Measurements from ENCODE around the gene THPO.

The THPO gene

DNA sequence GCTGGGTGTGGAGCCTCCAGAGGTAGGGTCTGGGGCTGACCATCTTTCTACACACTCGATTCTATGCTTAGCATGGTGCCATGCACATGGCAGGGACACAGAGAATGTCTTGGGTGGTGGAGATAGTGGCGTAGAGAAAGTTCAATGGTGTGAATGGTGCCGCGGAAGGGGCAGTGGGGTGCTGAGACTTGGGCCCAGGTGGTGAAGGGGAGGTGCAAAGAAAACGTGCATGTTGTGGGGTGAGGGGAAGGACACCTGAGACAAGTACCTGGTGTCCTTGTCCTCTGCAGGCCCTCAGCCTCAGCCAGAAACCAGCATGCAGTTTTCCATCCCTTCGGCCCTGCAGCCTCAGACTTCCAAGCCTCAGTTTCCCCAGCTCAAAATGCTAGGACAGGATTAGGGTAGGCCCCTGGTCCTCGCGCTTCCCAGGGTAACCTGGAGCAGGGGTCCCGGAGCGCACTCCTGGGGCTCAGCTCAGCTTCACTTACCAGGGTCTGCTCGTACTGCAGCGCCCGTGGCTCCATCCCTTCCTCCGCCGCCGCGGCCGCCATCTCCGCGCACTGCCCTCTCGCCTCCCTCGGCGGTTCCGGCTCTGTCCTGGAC is 17.0 kb downstream of the THPO start:
- TF ChIP-seq, protein P1, sequence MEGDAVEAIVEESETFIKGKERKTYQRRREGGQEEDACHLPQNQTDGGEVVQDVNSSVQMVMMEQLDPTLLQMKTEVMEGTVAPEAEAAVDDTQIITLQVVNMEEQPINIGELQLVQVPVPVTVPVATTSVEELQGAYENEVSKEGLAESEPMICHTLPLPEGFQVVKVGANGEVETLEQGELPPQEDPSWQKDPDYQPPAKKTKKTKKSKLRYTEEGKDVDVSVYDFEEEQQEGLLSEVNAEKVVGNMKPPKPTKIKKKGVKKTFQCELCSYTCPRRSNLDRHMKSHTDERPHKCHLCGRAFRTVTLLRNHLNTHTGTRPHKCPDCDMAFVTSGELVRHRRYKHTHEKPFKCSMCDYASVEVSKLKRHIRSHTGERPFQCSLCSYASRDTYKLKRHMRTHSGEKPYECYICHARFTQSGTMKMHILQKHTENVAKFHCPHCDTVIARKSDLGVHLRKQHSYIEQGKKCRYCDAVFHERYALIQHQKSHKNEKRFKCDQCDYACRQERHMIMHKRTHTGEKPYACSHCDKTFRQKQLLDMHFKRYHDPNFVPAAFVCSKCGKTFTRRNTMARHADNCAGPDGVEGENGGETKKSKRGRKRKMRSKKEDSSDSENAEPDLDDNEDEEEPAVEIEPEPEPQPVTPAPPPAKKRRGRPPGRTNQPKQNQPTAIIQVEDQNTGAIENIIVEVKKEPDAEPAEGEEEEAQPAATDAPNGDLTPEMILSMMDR (IDR thresholded peaks at IDR 0.05; ENCODE audit: borderline replicate concordance, control extremely low read depth, extremely low read depth, insufficient read depth, missing control alignments) = no peak
- DNase-seq (ENCODE audit: low spot score) = no peak
- in situ Hi-C loops (cut with MboI; ENCODE audit: low sequenced_read_pairs, unreplicated experiment) = no loop called here

DNA sequence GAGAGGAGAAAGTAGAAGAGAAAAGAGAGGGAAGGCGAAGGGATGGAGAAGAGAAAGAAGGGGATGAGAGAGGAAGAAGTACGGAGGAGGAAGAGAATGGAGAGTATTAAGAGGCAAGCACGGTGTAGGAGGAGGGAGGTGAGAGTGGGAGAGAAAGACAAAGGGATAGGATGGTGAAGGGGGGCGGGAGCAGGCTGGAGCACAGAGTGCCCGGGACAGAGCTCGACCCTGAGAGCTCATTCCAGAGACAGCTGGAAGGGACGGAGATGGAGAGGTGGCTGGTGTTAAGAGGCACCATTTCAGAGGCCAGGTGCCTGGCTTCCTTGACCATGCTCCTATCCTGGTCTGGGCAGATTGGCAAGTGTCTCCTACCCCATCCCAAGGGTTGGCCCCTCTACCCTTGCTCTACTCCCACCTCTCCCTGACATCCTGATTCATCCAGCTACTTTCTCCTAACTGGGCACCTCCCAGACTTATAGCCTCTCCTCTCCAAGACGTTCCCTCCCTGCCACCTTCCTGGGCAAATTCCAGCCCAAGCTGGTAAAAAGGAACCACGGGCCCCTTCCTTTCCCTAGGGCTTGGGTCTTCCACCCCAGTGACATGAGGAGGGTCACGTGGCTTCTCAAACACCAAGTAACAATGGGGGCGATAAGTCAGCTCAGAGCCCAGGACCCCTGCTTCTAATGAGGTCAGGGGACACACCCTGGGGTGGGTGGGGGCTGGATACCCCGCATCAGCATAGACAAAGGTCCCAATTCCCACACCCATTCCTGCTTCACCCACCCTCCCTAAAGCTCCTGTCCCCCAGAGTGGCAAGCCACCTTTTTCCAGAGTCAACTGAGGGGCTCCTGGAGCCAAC is 17.7 kb downstream of the THPO start:
- TF ChIP-seq, protein P1 (IDR thresholded peaks at IDR 0.05; ENCODE audit: borderline replicate concordance, control extremely low read depth, extremely low read depth, insufficient read depth, missing control alignments) = no peak
- in situ Hi-C loops (cut with MboI; ENCODE audit: low sequenced_read_pairs, unreplicated experiment) = no loop called here
- DNase-seq (ENCODE audit: low spot score) = no peak

DNA sequence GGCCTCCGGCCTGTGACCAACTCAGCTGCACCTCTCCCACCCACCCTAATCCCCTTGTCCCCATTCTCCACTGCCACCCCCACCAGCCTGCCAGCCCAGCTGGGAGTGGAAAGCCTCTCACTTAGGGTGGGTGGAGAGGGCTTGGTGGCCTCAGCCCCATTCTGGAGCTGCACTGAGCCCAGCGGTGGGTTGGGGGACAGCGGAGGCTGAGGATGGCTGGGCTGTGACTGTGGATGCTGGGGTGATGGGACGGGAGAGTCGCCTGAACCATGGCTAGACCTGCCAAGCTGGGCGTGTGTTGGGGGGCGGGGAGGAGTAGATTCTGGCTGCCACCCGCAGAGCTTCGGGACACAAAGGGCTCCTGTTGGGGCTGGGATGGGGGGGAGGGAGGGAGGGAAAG is 18.4 kb downstream of the THPO start:
- no peak for DNase-seq (ENCODE audit: low spot score)
- in situ Hi-C loops (cut with MboI; ENCODE audit: low sequenced_read_pairs, unreplicated experiment) = no loop called here
- TF ChIP-seq, protein P1 (IDR thresholded peaks at IDR 0.05; ENCODE audit: borderline replicate concordance, control extremely low read depth, extremely low read depth, insufficient read depth, missing control alignments) = no peak

DNA sequence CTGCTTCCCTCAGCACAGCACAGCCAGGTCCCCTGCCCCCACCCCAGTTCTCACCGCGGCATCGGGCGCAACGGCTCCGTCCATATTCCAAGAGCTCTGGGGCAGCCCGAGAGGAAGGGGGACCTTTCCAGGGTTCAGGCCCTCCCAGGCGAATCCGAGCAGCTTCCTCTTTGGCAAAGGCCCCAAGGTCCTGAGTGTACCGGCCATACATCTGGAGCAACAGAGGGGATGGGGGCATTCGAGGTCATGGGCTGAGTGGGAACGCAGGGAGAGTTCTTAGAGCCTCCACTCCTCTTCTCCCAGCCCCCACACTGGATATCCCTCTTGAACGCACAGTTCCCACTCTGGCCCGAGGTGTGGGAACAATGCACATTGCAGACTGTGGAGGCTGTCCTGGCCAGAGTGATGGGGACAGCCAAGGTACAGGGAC is 19.1 kb downstream of the THPO start:
- DNase-seq (ENCODE audit: low spot score) = no peak
- in situ Hi-C loops (cut with MboI; ENCODE audit: low sequenced_read_pairs, unreplicated experiment) = no loop called here

DNA sequence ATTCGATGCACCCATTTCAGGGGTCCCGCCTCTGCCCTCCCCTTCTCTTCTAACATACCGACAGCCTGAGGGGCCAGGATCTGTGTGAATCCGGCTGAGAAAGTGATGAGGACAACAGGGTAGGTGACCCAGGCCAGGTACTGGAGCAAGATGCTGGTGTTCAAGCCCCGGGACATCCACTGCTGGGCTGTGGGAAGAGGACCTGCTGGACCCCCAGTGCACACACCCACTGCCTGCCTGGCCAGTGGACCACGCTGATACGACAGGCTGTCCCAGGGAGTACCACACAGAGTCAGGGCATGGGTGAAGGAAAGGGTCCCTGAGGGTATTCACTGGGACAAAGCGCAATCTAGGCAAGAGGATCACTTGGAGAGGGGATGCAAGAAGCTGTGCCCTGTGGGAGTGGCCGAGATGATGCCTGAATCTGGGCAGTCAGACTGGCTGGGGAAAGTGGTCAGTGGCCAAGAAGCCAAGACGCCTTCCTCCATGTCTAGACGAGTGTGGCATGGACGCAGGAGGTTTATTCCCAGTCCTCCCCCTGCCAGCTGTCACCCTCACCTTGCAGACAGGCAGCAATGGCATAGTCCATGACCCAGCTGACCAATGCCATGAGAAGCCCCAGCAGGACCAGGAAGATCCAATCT is 19.8 kb downstream of the THPO start:
- no peak for DNase-seq (ENCODE audit: low spot score)
- in situ Hi-C loops (cut with MboI; ENCODE audit: low sequenced_read_pairs, unreplicated experiment) = no loop called here
- TF ChIP-seq, protein P1 (IDR thresholded peaks at IDR 0.05; ENCODE audit: borderline replicate concordance, control extremely low read depth, extremely low read depth, insufficient read depth, missing control alignments) = no peak

More for the DNA sequence above, 19.1 kb downstream of the THPO start:
- TF ChIP-seq, protein P1 (IDR thresholded peaks at IDR 0.05; ENCODE audit: borderline replicate concordance, control extremely low read depth, extremely low read depth, insufficient read depth, missing control alignments) = no peak

DNA sequence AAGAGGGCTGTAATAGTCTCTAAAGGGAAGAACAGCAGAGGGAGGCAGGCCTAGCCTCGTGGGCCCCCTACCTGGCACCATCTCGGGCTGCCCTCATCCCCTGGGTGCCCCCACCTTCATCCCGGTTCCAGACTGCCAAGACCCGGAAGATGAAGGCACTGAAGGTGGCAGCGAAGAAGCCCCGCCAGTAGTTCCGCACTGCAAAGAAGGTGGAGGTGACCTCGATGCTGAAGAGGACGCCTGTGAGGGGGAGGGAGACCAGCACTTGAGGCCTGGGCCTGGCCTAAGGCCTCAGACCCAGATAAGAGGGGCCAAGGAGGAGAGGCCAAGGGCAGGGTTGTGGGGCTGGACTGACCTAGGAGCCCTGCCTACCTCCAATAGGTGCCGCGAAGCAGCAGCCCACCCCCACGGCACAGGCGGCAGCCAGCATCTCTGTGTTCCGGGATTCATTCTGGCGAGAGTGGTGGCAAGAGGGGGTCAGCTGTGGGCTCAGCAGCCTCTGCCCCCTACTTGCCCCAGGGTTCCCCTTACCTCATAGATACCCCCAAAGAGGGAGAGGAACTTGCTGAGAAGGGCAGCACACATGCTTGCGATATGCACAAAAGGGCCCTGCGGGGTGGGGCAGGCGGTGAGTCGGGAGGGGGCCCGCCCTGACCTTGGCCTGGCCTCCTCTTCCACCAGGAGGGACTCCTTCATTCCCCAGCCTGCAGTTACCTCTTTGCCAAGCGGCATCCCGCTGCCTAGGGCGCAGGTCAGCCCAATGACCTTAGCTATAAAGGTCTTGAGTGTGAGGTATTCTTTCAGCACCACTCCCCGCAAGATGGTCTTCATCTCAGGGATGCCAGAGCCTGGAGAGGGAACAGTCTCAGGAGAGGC is 20.5 kb downstream of the THPO start:
- TF ChIP-seq, protein P1 (IDR thresholded peaks at IDR 0.05; ENCODE audit: borderline replicate concordance, control extremely low read depth, extremely low read depth, insufficient read depth, missing control alignments) = no peak
- in situ Hi-C loops (cut with MboI; ENCODE audit: low sequenced_read_pairs, unreplicated experiment) = no loop called here
- no peak for DNase-seq (ENCODE audit: low spot score)
